Glutamatergic neuron (in vitro differentiated cells): ENCODE results near the gene PIWIL1. TPM values are rescaled to one million over a fixed set of nuclear protein-coding genes. Genes with fewer than 3 reads are reported as not detected.
A peak's percentile ranks its signal among the peaks of the same experiment; 100 is the strongest.

ENCODE experiments used
- DNase-seq: peaks from one replicate; pipeline ENCODE4 v3.0.0; 2022
- H3K27ac Mint-ChIP-seq: one replicate; pipeline ENCODE4 v1.8.0; 2020; ENCODE audit warnings: mild to moderate bottlenecking, mixed read lengths, inconsistent platforms; ENCODE audit not compliant: unreplicated experiment
- H3K27me3 Mint-ChIP-seq: one replicate; pipeline ENCODE4 v1.8.0; 2020; ENCODE audit warnings: mild to moderate bottlenecking, moderate library complexity, mixed read lengths, inconsistent platforms; ENCODE audit not compliant: unreplicated experiment
- H3K36me3 Mint-ChIP-seq: one replicate; pipeline ENCODE4 v1.8.0; 2020; ENCODE audit warnings: mild to moderate bottlenecking, mixed read lengths, inconsistent platforms; ENCODE audit not compliant: unreplicated experiment
- H3K4me1 Mint-ChIP-seq: one replicate; pipeline ENCODE4 v1.8.0; 2020; ENCODE audit warnings: mild to moderate bottlenecking, low read depth, mixed read lengths, inconsistent platforms; ENCODE audit not compliant: unreplicated experiment
- H3K4me3 Mint-ChIP-seq: one replicate; pipeline ENCODE4 v1.8.0; 2020; ENCODE audit warnings: mild to moderate bottlenecking, mixed read lengths, inconsistent platforms; ENCODE audit not compliant: unreplicated experiment
- H3K9me3 Mint-ChIP-seq: one replicate; pipeline ENCODE4 v1.8.0; 2020; ENCODE audit warnings: mild to moderate bottlenecking, moderate library complexity, mixed read lengths, inconsistent platforms; ENCODE audit not compliant: unreplicated experiment
- CTCF ChIP-seq: fragments of 200-600 bp; sonication (generic); IDR thresholded peaks from one replicate; pipeline ENCODE4 v1.5.0; 2021; ENCODE audit not compliant: partially characterized antibody, unreplicated experiment
- total RNA-seq: library from RNA; stranded (reverse); fragmentation: NEBNext Ultra II Directional; extraction: Animal tissue kit (Norgen Biotek cat#: 25700); gene quantifications from one replicate; pipeline ENCODE4 v1.2.1, GENCODE V29; 2021; ENCODE audit not compliant: unreplicated experiment

PIWIL1 gene
- total RNA-seq, 1 donor from 2014 or later, result not detected

GRCh38 chr12:130299574-130299973 is 38.1 kb upstream of the PIWIL1 start:
- Mint-ChIP-seq H3K4me1 (peaks cover 5% of the 10 kb centered on the region), H3K27ac (no peak overlapping the region), H3K4me3 (no peak overlapping the region), H3K9me3 (peaks cover 14% of the 10 kb centered on the region), H3K27me3 (peaks cover 3% of the 10 kb centered on the region), H3K36me3 (no peaks in the 10 kb centered on the region)
- TF ChIP-seq CTCF, result no peak
- no peak for DNase-seq

- DNase-seq, result no peak
- no peaks in the 10 kb centered on the region for H3K36me3 Mint-ChIP-seq
- TF ChIP-seq CTCF, result no peak
- no peak overlapping the region for H3K4me3 Mint-ChIP-seq
- peak overlapping the region; percentile 11 for H3K27ac Mint-ChIP-seq
- peaks cover 3% of the 10 kb centered on the region for H3K27me3 Mint-ChIP-seq
- H3K9me3 Mint-ChIP-seq, result peaks cover 14% of the 10 kb centered on the region
- H3K4me1 Mint-ChIP-seq, result peaks cover 5% of the 10 kb centered on the region
Observed at GRCh38 chr12:130300090-130300489, 37.6 kb upstream of the PIWIL1 start.

- no peaks in the 10 kb centered on the region for H3K36me3 Mint-ChIP-seq
Observed at GRCh38 chr12:130300737-130301535, 36.8 kb upstream of the PIWIL1 start.

GRCh38 chr12:130301559-130301958 is 36.1 kb upstream of the PIWIL1 start:
- peaks cover 5% of the 10 kb centered on the region for H3K4me1 Mint-ChIP-seq

More at GRCh38 chr12:130300737-130301535, 36.8 kb upstream of the PIWIL1 start:
- H3K9me3 Mint-ChIP-seq, result peaks cover 14% of the 10 kb centered on the region
- no peak overlapping the region for H3K27ac Mint-ChIP-seq
- H3K4me1 Mint-ChIP-seq, result peaks cover 5% of the 10 kb centered on the region
- no peak for TF ChIP-seq CTCF
- no peak overlapping the region for H3K4me3 Mint-ChIP-seq
- peaks cover 3% of the 10 kb centered on the region for H3K27me3 Mint-ChIP-seq
- DNase-seq, result no peak

More at GRCh38 chr12:130301559-130301958, 36.1 kb upstream of the PIWIL1 start:
- Mint-ChIP-seq H3K27ac (no peak overlapping the region), H3K9me3 (peaks cover 14% of the 10 kb centered on the region), H3K4me3 (no peak overlapping the region), H3K27me3 (peaks cover 3% of the 10 kb centered on the region), H3K36me3 (no peaks in the 10 kb centered on the region)
- no peak for TF ChIP-seq CTCF
- DNase-seq, result no peak
